Activated T-cell treated with anti-CD3 and anti-CD28 coated beads, Interleukin-2, amount 50 U/mL, for 24 hours (primary cell): Measurements from ENCODE around the gene IGFBP5.

Experiments
- DNase-seq: peaks from one replicate; pipeline ENCODE4 v3.0.0-alpha.2; 2020
- H3K27ac Mint-ChIP-seq: 2 replicates; pipeline ENCODE4 v1.8.0; 2020; ENCODE audit warnings: mild to moderate bottlenecking, mixed read lengths
- H3K27me3 Mint-ChIP-seq: 2 replicates; pipeline ENCODE4 v1.8.0; 2020; ENCODE audit warnings: mixed read lengths
- H3K36me3 Mint-ChIP-seq: 2 replicates; pipeline ENCODE4 v1.8.0; 2020; ENCODE audit warnings: low read depth, mixed read lengths
- H3K4me1 Mint-ChIP-seq: 2 replicates; pipeline ENCODE4 v1.8.0; 2020; ENCODE audit warnings: low read depth, mixed read lengths
- H3K4me3 Mint-ChIP-seq: 2 replicates; pipeline ENCODE4 v1.8.0; 2020; ENCODE audit warnings: mild to moderate bottlenecking, moderate library complexity, mixed read lengths
- H3K9me3 Mint-ChIP-seq: 2 replicates; pipeline ENCODE4 v1.8.0; 2020; ENCODE audit warnings: mixed read lengths

The IGFBP5 gene

GRCh38 chr2:216700088-216700567 lies 4.8 kb upstream of the IGFBP5 start:
- H3K9me3 Mint-ChIP-seq = no peaks in the 10 kb centered on the region

DNA sequence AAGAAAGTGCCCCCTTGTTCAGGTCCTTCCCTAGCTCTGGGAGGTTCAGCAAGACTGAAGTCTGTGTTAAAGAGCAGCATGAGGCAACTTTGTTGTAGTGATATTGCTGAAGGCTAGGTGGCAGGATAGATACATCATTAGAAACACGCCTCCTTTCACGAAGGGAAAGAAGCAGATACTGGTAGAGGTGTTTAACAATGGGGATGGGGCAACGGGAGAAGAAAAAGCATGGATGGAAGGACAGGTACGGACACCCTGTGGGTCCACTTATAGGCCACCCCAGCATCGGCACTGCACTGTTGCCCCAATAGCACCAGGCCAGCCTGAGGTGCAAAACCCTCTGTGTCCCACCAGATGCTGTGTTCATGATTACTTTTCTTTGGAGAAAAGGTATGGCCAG lies 3.5 kb upstream of the IGFBP5 start:
- no peak for DNase-seq
- Mint-ChIP-seq H3K9me3 (no peaks in the 10 kb centered on the region), H3K4me1 (peaks cover 9% of the 10 kb centered on the region), H3K27me3 (peaks cover 47% of the 10 kb centered on the region), H3K36me3 (no peaks in the 10 kb centered on the region), H3K4me3 (no peak overlapping the region), H3K27ac (no peak overlapping the region)

More at GRCh38 chr2:216700088-216700567, 4.8 kb upstream of the IGFBP5 start:
- Mint-ChIP-seq H3K4me3 (no peak overlapping the region), H3K4me1 (no peaks in the 10 kb centered on the region), H3K27me3 (peaks cover 34% of the 10 kb centered on the region), H3K36me3 (no peaks in the 10 kb centered on the region), H3K27ac (no peak overlapping the region)
- DNase-seq = no peak

GRCh38 chr2:216698293-216698692 lies 2.9 kb upstream of the IGFBP5 start:
- no peak for DNase-seq
- Mint-ChIP-seq H3K36me3 (no peaks in the 10 kb centered on the region), H3K27me3 (peaks cover 51% of the 10 kb centered on the region), H3K4me1 (peaks cover 14% of the 10 kb centered on the region), H3K27ac (no peak overlapping the region), H3K9me3 (no peaks in the 10 kb centered on the region), H3K4me3 (no peak overlapping the region)

- Mint-ChIP-seq H3K4me1 (peaks cover 24% of the 10 kb centered on the region), H3K36me3 (no peaks in the 10 kb centered on the region), H3K27me3 (peaks cover 54% of the 10 kb centered on the region), H3K27ac (no peak overlapping the region), H3K9me3 (no peaks in the 10 kb centered on the region), H3K4me3 (no peak overlapping the region)
- no peak for DNase-seq
Measured at GRCh38 chr2:216696751-216697560, 1.6 kb upstream of the IGFBP5 start.

GRCh38 chr2:216696321-216696720 lies 972 bp upstream of the IGFBP5 start:
- H3K4me3 Mint-ChIP-seq = no peak overlapping the region
- no peak for DNase-seq
- H3K27me3 Mint-ChIP-seq = peaks cover 54% of the 10 kb centered on the region
- H3K4me1 Mint-ChIP-seq = peaks cover 28% of the 10 kb centered on the region
- no peaks in the 10 kb centered on the region for H3K36me3 Mint-ChIP-seq
- H3K9me3 Mint-ChIP-seq = no peaks in the 10 kb centered on the region
- no peak overlapping the region for H3K27ac Mint-ChIP-seq

- H3K4me1 Mint-ChIP-seq = peaks cover 33% of the 10 kb centered on the region
- H3K36me3 Mint-ChIP-seq = no peaks in the 10 kb centered on the region
- no peak for DNase-seq
- no peak overlapping the region for H3K4me3 Mint-ChIP-seq
- no peak overlapping the region for H3K27ac Mint-ChIP-seq
- peaks cover 65% of the 10 kb centered on the region for H3K27me3 Mint-ChIP-seq
- H3K9me3 Mint-ChIP-seq = no peaks in the 10 kb centered on the region
Measured at GRCh38 chr2:216694826-216695217, 527 bp downstream of the IGFBP5 start.

DNA sequence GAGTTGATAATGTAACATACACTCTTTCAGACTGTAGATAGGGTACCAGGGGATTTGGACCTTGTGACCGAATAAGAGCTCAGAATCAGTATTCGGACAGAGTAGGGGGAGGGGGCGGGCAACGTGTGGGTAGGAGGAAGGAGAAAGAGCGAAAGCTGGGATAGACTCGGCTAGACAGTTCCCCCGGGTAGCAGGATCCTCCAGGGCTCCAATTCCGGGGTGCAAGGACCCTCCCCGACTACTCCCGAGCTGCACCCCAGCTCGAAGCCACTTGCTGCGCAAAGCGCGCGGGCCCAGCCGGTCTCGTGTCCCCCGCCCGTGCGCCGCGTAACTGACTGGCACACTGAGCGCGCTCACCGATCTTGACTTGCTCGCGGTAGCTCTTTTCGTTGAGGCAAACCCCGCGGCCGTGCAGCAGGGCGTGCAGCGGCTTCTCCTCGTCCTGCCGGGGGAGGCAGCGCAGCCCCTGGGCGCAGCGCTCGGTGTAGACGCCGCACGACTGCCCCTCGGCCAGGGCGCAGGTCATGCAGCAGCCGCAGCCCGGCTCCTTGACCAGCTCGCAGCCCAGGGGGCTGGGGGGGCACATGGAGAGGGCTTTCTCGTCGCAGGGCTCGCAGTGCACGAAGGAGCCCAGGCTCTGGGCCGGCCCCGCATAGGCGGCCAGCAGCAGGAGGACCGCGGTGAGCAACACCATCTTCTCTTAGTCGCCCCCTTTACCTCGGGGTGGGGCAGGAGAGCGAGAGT lies 1.1 kb downstream of the IGFBP5 start:
- H3K27ac Mint-ChIP-seq = no peak overlapping the region
- peaks cover 71% of the 10 kb centered on the region for H3K27me3 Mint-ChIP-seq
- H3K4me3 Mint-ChIP-seq = peak overlapping the region; percentile 66

GRCh38 chr2:216693414-216694080 lies 1.8 kb downstream of the IGFBP5 start:
- no peak overlapping the region for H3K27ac Mint-ChIP-seq
- peaks cover 33% of the 10 kb centered on the region for H3K4me1 Mint-ChIP-seq
- no peak for DNase-seq
- H3K27me3 Mint-ChIP-seq = peaks cover 77% of the 10 kb centered on the region
- no peaks in the 10 kb centered on the region for H3K9me3 Mint-ChIP-seq
- H3K4me3 Mint-ChIP-seq = peak overlapping the region; percentile 66
- no peaks in the 10 kb centered on the region for H3K36me3 Mint-ChIP-seq

More for the DNA sequence above, 1.1 kb downstream of the IGFBP5 start:
- peak; percentile 62 for DNase-seq
- Mint-ChIP-seq H3K4me1 (peaks cover 33% of the 10 kb centered on the region), H3K36me3 (no peaks in the 10 kb centered on the region), H3K9me3 (no peaks in the 10 kb centered on the region)

DNA sequence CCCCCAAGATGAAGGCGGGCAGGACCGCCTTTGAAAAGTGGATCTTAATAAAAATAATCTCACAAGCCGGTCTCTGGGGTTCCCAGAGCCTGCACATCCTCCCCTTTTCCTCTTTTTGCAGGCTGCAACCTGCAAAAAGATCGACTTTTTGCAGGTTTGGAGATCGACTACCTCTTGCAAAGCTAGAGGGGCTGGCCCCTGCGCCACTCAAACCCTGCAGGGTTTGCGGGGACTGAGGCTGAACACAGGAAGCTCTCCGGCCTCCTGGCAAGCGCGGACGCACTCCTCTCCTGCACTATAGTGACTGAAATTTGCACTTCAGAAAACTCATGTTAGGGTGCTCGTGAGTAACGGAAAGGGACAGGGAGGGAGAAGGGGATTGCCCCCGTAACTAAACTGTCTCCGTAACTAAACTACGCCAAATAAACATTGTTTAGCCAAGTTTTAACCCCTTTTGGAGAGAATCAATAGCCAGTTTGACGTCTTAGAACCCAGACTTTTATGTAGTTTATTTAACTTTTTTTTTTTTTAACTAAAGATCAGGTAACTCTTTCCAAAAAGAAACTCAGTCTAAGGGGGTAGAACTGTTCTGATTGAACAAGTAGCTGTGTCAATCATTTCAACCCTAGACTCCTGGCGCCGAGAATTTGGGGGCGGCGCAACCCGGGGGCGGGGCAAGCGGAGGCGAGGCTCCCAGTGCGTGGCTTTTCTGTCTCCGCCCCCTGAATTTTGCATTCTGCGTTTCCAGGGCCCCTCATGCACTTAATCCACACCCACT lies 2.5 kb downstream of the IGFBP5 start:
- Mint-ChIP-seq H3K9me3 (no peaks in the 10 kb centered on the region), H3K27me3 (peaks cover 79% of the 10 kb centered on the region), H3K36me3 (no peaks in the 10 kb centered on the region), H3K27ac (peak overlapping the region; percentile 73), H3K4me1 (peaks cover 33% of the 10 kb centered on the region), H3K4me3 (peak overlapping the region; percentile 77)
- peak; percentile 81 for DNase-seq

GRCh38 chr2:216690853-216691741 lies 4.3 kb downstream of the IGFBP5 start:
- Mint-ChIP-seq H3K4me1 (peaks cover 33% of the 10 kb centered on the region), H3K9me3 (no peaks in the 10 kb centered on the region), H3K27me3 (peaks cover 71% of the 10 kb centered on the region), H3K27ac (no peak overlapping the region), H3K4me3 (peak overlapping the region; percentile 37), H3K36me3 (no peaks in the 10 kb centered on the region)
- no peak for DNase-seq

DNA sequence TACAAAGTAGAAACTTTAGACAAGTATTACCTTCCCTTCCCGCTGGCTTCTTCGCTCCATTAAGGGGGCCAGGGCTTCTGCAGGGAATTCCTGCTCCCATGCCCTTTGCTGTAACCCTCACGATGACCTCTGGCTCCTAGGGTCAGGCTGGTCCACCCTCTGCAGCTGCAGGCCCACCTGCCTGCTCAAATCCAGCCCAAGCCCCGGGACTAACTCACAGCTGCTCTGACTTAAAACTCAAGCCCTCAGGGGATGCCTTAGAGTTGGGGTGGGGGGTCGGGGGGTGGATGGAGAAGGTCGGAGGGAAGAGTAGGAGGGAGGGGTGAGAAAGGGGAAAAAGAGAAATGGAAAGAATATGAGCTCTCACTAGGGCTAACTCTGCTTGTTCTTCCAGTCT lies 4.9 kb downstream of the IGFBP5 start:
- peaks cover 71% of the 10 kb centered on the region for H3K27me3 Mint-ChIP-seq
- H3K36me3 Mint-ChIP-seq = no peaks in the 10 kb centered on the region

GRCh38 chr2:216689397-216689796 lies 6.0 kb downstream of the IGFBP5 start:
- Mint-ChIP-seq H3K9me3 (no peaks in the 10 kb centered on the region), H3K4me3 (no peak overlapping the region), H3K27ac (no peak overlapping the region), H3K36me3 (no peaks in the 10 kb centered on the region), H3K27me3 (peaks cover 68% of the 10 kb centered on the region), H3K4me1 (peaks cover 28% of the 10 kb centered on the region)
- no peak for DNase-seq

More for the DNA sequence above, 4.9 kb downstream of the IGFBP5 start:
- no peaks in the 10 kb centered on the region for H3K9me3 Mint-ChIP-seq
- H3K4me1 Mint-ChIP-seq = peaks cover 33% of the 10 kb centered on the region
- H3K27ac Mint-ChIP-seq = no peak overlapping the region
- DNase-seq = no peak
- no peak overlapping the region for H3K4me3 Mint-ChIP-seq

- Mint-ChIP-seq H3K9me3 (no peaks in the 10 kb centered on the region), H3K27me3 (peaks cover 68% of the 10 kb centered on the region), H3K4me1 (peaks cover 24% of the 10 kb centered on the region), H3K27ac (no peak overlapping the region), H3K36me3 (no peaks in the 10 kb centered on the region), H3K4me3 (no peak overlapping the region)
- DNase-seq = no peak
Measured at GRCh38 chr2:216688731-216689340, 6.5 kb downstream of the IGFBP5 start.
